COLO668 (cell line): Measurements from ENCODE around the gene CDHR1.

Experiments used
- DNase-seq: peaks from one replicate; lab custom pipeline; 2025; ENCODE audit not compliant: unreplicated experiment; lab: John Stamatoyannopoulos, UW

CDHR1 gene

GRCh38 chr10:84198206-84198915, 4.0 kb downstream of the CDHR1 start:
- DNase-seq: peak; percentile 2

- DNase-seq: no peak
Measured at GRCh38 chr10:84200537-84201243, 6.4 kb downstream of the CDHR1 start.

GRCh38 chr10:84201244-84201606, 6.9 kb downstream of the CDHR1 start:
- no peak for DNase-seq

- DNase-seq: no peak
Measured at GRCh38 chr10:84201682-84202081, 7.3 kb downstream of the CDHR1 start.

GRCh38 chr10:84202349-84202748, 8.0 kb downstream of the CDHR1 start:
- no peak for DNase-seq

GRCh38 chr10:84204122-84204521, 9.8 kb downstream of the CDHR1 start:
- DNase-seq: peak; percentile 1

GRCh38 chr10:84204610-84205009, 10.3 kb downstream of the CDHR1 start:
- DNase-seq: no peak

GRCh38 chr10:84205049-84205852, 10.9 kb downstream of the CDHR1 start:
- DNase-seq: peak; percentile 42

- no peak for DNase-seq
Measured at GRCh38 chr10:84205853-84206525, 11.7 kb downstream of the CDHR1 start.

- no peak for DNase-seq
Measured at GRCh38 chr10:84208023-84208422, 13.7 kb downstream of the CDHR1 start.

GRCh38 chr10:84211566-84211965, 17.2 kb downstream of the CDHR1 start:
- DNase-seq: no peak

- no peak for DNase-seq
Measured at GRCh38 chr10:84212014-84212413, 17.7 kb downstream of the CDHR1 start.

- DNase-seq: no peak
Measured at GRCh38 chr10:84213076-84213475, 18.7 kb downstream of the CDHR1 start.

- DNase-seq: peak; percentile 0
Measured at GRCh38 chr10:84214046-84214572, 19.8 kb downstream of the CDHR1 start.

GRCh38 chr10:84214612-84215235, 20.4 kb downstream of the CDHR1 start:
- DNase-seq: peak; percentile 8

GRCh38 chr10:84216834-84217233, 22.5 kb downstream of the CDHR1 start:
- DNase-seq: no peak

GRCh38 chr10:84217746-84218145, 23.4 kb downstream of the CDHR1 start:
- DNase-seq: no peak

GRCh38 chr10:84221916-84222315, 27.6 kb downstream of the CDHR1 start:
- no peak for DNase-seq

- DNase-seq: no peak
Measured at GRCh38 chr10:84224411-84225028, 30.2 kb downstream of the CDHR1 start.
